GM21737 (cell line): Measurements from ENCODE around the gene PTPRG.

Experiments used
- ATAC-seq: cut with Tn5 transposase; IDR thresholded peaks from one replicate; pipeline ENCODE4 v1.9.1; 2021; ENCODE audit warnings: mild to moderate bottlenecking, moderate library complexity; ENCODE audit not compliant: unreplicated experiment

Gene PTPRG

DNA sequence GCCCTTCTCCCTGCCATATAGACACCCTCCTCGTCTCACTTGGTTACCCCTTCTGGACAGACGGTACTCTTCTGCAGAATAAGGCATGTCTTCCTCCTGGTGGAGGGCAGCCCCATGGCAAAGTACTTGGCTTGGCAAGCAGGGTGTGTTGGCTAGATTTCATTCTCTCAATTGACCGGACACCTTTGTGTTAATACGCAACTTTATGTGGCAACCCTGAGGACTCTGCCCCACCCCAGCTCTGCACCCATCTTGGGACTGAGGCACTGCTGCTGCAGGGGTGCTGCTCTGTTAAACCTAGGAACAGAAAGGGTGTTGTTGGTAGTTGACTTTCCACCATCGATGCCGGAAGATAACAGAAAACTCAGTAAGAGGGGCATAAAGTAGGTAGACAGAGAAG, 55.2 kb downstream of the PTPRG start:
- no peak for ATAC-seq

DNA sequence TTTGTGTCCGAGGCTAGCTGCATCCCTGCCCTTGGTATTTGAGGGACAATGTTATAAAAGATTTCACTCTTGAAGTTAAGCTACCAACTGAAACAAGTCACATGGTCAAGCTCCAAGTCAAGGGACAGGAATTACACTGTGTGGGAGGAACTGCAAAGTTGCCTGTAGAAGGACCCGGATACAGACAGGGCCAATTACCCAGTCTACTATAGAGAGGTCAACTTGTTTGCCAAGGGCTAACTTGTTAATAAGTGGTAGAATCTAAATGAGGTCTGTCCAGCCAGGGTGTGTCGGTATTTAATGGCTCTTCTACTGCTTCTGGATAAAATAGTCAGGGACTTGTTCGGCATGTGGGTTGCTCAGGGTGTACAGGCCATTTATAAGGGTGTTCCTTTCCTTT, 55.7 kb downstream of the PTPRG start:
- no peak for ATAC-seq

DNA sequence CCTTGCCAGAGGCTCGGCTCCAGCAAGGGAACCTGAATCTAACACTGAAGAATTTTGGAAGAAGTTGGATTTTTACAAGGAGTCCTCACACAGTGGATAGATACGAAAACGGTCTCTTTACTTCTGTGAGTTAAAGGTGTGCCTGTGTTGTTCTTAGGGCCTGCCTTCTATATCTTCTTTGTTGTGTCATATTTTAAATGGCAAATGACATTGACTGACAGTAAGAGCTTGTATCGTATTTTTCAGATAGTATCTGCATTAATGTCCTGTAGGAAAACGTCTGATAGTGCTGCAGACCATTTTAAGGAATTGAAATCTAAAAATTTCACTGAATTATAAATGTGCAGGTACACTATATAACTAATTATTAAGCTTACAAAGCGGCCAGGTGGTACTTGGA, 56.3 kb downstream of the PTPRG start:
- no peak for ATAC-seq

DNA sequence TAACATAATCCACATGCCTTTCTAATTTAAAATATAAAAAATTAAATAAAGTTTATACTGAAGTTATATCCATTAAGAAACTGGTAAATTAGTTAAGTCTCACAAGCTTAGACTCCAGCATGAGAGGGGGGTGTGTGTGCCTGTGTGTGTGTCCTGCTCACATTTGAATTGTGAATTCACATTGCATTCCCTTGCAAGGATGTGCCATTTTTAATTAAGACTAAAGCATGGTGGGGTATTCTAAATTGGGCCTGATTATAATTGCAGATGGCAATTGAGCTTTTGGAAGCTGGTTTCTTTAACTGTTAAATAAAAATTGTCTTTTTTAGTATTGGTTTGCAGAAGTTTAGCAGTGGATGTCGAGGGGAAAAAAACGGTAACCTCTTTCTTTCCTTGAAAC, 56.9 kb downstream of the PTPRG start:
- ATAC-seq, result no peak

DNA sequence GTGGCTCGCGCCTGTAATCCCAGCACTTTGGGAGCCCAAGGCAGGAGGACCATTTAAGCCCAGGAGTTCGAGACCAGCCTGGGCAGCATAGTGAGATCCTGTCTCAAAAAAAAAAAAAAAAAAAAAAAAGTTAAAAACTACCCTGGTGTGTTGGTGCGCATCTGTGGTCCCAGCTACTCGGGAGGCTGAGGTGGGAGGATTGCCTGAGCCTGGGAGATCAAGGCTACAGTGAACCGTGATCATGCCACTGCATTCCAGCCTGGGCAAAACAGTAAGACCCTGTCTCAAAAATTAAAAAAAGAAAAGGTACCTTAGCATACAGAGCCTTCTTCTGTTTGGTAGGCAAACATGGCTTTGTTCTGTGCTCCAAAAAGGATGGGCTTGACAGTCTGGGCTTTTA, 57.5 kb downstream of the PTPRG start:
- no peak for ATAC-seq

DNA sequence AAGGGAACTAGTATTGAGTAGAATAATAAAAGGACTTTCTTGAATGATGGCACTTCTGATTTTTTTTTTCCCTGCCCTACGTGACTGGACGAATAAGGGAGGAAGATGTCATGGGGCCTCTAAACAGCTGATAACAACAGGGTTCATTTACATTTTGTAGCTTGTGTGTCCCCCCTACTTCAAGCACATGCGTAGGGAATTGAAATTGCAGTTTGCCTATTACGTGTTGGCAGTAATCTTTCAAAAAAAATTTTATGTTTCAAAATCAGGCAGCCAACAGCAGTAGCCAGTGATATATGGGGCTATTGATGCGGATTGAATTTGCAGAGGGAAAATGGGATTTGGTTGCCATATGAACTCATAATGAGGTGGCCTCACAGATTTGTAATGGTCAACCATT, 58.7 kb downstream of the PTPRG start:
- no peak for ATAC-seq

DNA sequence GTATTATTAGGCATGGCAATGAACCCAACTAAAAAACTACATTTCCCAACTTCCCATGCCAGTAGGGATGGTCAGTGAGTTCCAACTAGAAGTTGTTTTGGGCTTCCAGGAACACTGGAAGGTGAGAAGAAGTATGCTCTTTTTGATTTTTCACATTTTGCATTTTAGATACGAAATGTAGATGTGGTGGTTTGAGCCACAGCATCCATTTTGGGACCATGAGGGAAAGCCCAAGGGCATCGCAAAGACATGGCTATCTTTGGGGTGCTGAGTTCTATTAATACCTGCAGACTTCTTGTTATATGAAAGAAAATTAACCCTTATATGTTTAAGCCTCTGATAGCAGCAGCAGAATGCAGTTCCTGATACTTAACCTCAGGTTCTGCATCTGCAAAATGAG, 62.9 kb downstream of the PTPRG start:
- no peak for ATAC-seq

DNA sequence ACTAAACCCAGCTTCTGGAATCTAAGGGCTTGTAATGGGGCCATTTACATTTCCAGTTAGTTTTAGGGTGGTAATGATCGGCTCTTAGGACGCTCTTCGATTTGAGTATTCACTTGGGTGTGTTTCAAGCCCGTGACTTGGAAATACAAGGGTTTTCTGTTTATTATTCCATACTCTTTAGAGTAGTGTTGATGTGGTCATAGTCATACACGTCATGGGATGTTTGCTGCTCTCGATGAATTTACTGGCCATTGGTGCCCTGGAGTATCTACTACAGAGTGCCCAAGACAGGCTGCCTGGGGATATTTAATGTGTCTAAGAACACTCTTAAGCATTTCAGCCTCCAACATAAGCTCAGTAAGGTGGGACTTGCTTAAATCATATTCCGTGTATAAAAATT, 64.1 kb downstream of the PTPRG start:
- no peak for ATAC-seq

DNA sequence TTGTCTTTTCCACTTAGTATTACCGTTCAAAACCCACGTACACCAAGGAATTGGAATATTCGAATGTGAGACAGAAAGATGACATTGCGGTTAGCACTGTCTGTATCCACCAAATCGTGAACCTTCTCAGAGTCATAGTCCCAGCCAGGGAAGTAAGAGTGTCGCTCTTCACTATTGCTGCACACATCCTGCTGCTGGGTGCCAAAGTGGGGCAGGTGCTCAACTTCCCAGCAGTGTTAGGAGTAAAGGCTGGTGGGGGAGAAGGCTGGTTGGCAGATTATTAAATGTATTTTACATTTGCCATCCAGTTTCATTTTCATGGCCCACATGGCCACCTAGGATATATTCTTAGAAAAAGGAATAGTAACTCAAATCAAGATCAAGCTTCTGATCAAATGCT, 65.1 kb downstream of the PTPRG start:
- ATAC-seq, result no peak

DNA sequence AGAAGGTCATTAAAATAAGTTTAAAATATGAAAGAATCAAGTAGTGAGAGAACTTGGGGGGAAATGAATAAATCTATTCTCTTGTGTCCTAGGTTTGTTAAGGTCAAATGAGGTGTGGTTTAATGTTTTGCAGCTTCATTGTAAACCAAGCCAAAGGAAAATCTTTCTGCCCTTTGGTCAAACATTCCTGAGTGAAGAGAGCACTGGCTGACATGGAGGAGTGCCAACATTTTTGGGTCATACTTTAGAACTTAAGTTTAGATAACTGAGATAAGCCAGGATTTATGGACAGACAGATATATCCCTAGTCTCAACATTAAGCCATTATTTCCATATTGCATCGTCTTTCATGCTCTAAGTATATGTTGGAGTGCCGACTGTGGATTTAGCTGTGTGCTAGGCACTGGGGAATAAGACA, 66.4 kb downstream of the PTPRG start:
- ATAC-seq, result no peak

DNA sequence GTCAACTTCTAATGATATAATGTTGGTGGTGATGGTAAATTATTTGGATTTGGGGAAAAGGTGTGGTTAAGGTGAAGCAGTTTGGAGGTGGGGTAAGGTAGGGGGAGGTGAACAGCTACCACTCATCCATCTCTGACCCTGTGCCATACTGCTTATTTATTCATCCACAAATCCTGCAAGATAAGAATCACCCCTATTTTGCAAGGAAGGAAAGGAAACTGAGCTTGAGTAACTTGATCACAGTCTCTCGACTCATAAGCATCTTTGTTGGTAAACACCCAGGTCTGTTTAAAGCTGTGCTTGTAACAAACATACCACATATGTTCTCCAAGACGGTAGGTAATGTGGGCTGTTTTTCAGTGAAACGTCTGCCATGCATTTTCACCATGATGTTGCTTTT, 67.3 kb downstream of the PTPRG start:
- no peak for ATAC-seq

DNA sequence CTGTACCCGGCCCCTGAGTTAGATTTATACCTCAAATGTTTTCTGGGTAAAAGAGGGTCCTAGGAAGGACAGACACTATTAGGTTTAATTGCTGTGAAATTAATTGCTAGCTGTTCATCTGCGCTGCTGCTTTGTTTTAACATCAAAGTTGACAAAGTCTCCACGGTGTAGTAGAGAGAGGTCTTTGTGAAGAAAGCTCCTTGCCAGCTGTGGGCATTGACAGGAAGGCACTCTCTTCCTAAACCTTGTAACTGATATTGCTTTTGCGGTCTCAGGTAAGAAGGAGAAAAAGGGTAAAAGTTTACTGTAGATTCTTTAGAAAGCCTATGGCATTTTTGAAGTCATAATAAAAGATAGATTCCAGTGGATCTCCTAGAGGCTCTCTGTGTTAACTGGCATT, 68.1 kb downstream of the PTPRG start:
- no peak for ATAC-seq

DNA sequence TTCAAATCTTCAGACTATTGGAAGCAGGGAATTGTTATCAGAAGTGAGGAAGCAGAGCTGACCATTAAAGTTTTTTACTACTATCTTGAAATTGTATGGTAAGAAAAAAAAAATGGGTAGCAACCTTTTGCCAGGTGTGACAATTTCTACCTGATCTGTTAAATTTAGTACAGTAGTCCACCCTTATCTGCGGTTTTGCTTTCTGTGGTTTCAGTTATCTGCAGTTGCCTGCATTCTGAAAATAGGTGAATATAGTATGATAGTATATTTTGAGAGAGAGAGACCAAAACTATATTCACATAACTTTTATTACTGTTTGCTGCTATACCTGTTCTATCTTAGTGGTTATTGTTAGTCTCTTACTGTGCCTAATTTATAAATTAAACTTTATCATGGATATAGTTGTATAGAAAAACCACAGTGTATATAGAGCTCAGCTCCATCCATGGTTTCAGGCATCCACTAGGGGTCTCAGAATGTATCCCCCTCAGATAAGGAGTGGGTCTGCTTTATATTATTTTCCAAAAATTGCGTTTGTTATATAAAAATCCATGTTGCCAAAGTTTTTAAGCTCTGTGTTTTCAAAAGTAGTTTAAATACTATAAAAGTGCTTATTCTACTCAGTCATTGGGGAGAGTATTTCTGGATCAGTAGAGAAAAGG, 69.9 kb downstream of the PTPRG start:
- ATAC-seq, result no peak

DNA sequence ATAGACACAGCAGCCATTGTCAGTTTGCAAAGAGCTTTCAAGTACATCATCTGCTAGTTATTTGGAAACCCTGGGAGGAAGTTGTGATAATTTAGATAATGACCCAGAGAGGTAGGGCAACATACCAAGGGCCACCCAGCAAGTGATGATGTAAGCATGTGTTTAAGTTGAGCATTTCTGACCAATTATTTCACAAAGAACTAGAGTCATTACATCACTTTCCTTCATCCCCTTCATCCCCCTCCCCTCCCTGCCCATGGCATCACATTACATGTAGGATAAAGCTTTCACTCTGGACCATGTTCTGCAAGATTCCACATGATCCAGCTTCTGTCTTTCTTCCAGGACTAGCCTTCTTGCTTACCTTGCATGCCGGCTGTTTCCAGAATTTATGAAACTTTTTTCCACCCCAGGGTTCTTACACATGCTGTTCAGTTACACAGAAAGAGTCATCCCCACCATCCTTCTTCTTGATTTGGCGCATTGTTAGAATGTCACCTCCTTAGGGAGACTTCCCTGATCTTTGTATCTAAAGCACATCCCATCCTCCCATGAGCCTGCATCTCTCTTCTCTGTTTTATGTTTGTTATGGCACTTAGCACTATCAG, 71.3 kb downstream of the PTPRG start:
- ATAC-seq, result no peak

DNA sequence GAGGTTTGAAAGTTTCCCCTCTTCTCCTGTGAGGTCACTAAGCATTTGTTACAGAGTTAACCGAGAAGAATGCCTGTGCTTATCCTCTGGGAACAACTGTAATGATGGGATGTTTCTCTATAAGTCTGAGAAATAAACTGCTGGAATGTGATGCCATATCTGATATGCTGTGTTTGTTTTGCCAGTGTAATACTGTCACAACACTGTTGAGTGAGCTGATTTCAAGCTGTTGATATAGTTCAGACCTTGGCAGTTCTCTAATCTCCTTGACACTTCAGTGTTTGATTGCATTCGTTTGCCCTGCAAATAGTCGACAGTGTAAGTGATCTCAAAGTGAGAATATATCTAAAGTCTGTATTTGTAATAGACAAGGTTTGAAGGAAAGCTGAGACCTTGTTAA, 73.3 kb downstream of the PTPRG start:
- ATAC-seq, result no peak

DNA sequence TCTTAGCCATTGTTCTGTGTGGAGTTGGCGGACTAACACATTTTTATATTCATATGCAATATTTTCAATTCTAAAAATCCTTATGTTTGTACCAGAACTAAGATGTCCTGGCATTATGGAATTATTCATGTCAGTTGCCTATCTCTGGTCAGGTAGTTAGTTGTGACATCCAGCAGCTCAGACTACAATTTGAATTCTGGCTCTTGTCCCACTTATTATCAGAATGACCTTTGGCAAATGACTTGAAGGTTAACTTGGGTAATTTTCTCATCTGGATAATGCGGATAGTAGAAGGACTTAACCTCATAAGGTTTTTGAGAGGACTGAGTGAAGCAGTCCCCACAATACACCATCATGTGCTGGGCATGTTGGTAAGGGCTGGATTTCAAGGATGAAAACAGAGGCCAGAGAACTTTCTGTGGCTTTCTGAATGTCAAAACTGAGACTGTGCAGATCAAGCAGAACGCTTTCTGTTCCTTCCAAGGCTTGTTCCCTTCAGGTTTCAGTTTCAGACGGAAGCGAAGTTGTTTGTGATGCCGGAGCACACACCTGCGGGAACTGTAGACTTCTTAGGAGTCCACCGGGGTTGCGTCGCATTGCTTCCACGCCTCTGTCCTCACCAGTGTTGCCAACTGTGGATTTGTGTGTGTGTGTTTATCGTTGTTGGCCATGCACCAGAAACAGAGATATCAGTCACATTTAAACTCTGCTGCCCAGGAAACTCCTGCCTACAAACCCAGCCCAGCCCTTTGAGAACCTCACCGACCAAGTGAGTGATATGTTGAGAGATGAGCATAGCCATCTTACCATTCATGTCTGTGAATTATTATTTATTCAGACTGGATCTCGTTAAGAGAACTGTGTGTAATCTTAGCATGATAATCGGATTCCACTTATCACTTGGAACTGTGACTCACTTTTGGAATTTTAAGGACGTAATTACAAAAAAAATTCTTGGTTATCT, 76.0 kb downstream of the PTPRG start:
- peak; percentile 89 for ATAC-seq

DNA sequence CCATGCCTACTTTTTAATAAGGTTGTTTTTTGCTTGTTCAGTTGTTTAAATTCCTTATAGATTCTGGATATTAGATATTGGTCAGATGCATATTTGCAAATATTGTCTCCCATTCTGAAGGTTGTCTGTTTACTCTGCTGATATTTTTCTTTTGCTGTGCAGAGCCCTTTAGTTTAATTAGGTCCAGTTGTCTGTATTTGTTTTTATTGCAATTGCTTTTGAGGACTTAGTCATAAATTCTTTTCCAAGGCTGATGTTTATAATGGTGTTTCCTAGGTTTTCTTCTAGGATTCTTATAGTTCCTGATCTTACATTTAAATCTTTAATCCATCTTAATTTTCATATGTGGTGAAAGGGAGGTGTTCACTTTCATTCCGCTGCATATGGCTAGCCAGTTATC, 77.4 kb downstream of the PTPRG start:
- ATAC-seq, result no peak

DNA sequence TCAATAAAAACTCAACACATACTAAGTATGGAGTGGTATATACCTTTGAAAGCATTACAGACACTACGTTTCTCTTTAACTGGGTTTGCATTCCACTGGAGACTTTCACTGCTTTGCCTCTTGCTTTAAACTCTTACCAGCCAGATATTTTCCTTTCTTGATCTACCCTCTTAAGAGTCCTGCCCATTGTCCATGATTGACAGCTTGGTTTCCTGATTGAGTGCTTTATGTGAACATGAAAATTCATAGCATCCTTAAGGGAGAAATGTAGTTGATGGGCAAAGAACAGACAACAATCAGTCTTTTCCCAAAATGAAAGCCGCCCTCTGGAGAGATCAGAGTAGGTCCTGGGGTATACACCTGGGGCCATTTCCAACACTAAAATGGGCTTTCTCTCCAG, 78.6 kb downstream of the PTPRG start:
- ATAC-seq, result no peak

DNA sequence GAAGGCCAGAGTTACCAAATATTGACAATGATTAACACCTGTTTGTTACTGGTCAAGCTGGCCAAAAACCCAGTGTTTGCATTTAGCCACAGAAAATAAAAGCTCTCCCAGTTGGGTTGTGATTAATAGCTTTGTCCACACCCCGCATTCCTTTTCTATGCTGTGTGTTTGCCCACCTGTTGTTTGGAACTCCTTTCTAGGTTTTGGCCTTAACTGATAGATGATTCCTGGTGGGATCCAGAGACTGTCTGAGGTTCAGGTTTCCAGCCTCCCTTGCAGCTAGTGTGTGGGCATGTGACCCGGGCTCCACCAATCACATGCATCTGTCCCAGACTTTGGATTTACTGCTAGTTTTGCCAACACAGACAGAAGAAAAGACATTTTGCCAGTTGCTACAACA, 83.8 kb downstream of the PTPRG start:
- ATAC-seq, result no peak

DNA sequence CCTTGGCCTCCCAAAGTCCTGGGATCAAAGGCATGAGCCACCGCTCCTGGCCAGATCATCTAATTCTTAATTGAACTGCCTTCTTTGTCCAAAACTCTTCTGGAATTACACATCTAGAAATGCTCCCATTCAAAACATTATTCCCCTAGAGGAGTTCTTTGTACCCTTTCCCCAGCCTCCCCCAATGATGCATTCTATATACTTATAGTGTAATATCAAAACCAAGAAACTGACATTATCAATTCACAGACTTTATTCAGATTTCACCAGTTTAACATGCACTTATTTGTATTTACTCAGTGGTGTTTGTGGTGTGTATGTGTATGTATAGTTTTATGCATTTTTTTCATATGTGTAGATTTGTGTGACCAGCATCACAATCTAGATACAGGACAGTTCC, 85.0 kb downstream of the PTPRG start:
- ATAC-seq, result no peak

DNA sequence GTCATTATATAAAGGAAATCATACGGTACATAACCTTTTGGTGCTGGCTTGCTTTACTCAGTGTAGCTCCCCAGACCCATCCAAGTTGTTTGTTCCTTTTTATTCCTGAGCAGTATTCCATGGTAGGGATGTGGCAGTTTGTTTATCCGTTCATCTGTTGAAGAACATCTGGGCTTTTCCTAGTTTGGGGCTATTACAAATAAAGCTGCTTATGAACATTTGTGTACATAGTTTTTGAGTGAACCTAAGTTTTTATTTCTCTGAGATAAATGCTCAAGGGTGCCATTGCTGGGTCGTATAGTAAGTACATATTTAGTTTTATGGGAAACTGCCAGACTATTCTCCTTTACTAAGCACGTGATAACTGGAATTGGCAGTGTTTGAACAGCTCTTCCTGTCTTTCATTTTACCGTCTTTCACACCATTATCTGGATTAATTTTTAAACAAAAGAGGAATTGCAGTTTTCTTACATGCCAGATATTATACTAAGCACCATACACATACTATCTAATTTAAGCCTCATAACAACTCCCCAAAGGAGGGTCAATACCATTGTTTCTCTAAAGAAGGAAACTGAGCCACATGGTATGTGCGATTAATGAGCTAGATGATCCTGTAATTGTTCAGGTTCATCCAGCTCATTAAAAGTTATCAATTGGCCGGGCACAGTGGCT, 85.6 kb downstream of the PTPRG start:
- no peak for ATAC-seq
